IMR-90 (cell line): ENCODE results near the gene SNRPA1. TPM values are rescaled to one million over a fixed set of nuclear protein-coding genes. Genes with fewer than 3 reads are reported as not detected.
"Not testable (repeated sequence)": the region's sequence is repeated elsewhere in the genome, so short reads cannot be mapped to it uniquely, and the experiment has no call there.

ENCODE experiments used
- ATAC-seq: fragments of 200-7000 bp; cut with Tn5 transposase; 2 replicates; pipeline ENCODE4 v1.9.1; 2020; ENCODE audit warnings: low read depth, mild to moderate bottlenecking, moderate library complexity
- BruUV-seq: library from RNA; stranded (reverse); fragments of 400-500 nt; replicated peaks from 2 replicates; lab custom pipeline; 2021; lab: Mats Ljungman, UMichigan
- CTCF ChIA-PET: fragments of 300-600 bp; formaldehyde crosslinking; extraction: SDS; loops from one replicate; lab custom pipeline; 2021; ENCODE audit warnings: antibody characterized with exemption; lab: Yijun Ruan, JAX
- POLR2A ChIA-PET: fragments of 300-600 bp; sonication (Branson Sonifier 250); formaldehyde crosslinking; loops from one replicate; lab custom pipeline; 2022; ENCODE audit warnings: antibody characterized with exemption; ENCODE audit not compliant: unreplicated experiment; lab: Charles Lee
- DNase-seq: peaks from one replicate; pipeline ENCODE4 v3.0.0; 2013
- H2AFZ ChIP-seq: replicated peaks from 2 replicates; pipeline ENCODE3; 2013; ENCODE audit warnings: low read length, mild to moderate bottlenecking; ENCODE audit not compliant: poor library complexity
- H2AK5ac ChIP-seq: 2 replicates; pipeline ENCODE4 v1.6.1; 2013; ENCODE audit warnings: low read depth, low read length, inconsistent platforms
- H2AK9ac ChIP-seq: replicated peaks from 2 replicates; pipeline ENCODE3; 2013; ENCODE audit warnings: mild to moderate bottlenecking, low read depth, low read length, moderate library complexity; ENCODE audit not compliant: poor library complexity
- H2BK120ac ChIP-seq: 2 replicates; pipeline ENCODE4 v1.6.1; 2013; ENCODE audit warnings: low read depth, low read length, inconsistent platforms
- H2BK15ac ChIP-seq: 3 replicates; pipeline ENCODE4 v1.6.1; 2013; ENCODE audit warnings: low read depth, low read length, inconsistent platforms
- H2BK20ac ChIP-seq: 2 replicates; pipeline ENCODE4 v1.6.1; 2013; ENCODE audit warnings: low read depth, mild to moderate bottlenecking, inconsistent platforms, low read length, moderate library complexity
- H2BK5ac ChIP-seq: 2 replicates; pipeline ENCODE4 v1.6.1; 2013; ENCODE audit warnings: mild to moderate bottlenecking, low read depth, low read length, inconsistent platforms; ENCODE audit not compliant: poor library complexity, severe bottlenecking
- H3K14ac ChIP-seq: replicated peaks from 2 replicates; pipeline ENCODE4 v1.6.1; 2013; ENCODE audit warnings: low read depth, low read length, inconsistent platforms
- H3K18ac ChIP-seq: 2 replicates; pipeline ENCODE4 v1.6.1; 2013; ENCODE audit warnings: low read depth, low read length, control low read depth
- H3K23ac ChIP-seq: 2 replicates; pipeline ENCODE4 v1.6.1; 2013; ENCODE audit warnings: low read depth, low read length, inconsistent platforms
- H3K27ac ChIP-seq: 2 replicates; pipeline ENCODE4 v1.5.1; 2013; ENCODE audit warnings: mild to moderate bottlenecking, control low read depth, low read length; ENCODE audit not compliant: insufficient read depth
- H3K27me3 ChIP-seq: 2 replicates; pipeline ENCODE4 v1.6.1; 2013; ENCODE audit warnings: low read length; ENCODE audit not compliant: control insufficient read depth, insufficient read depth
- H3K36me3 ChIP-seq: 2 replicates; pipeline ENCODE4 v1.6.1; 2013; ENCODE audit warnings: low read length, mixed read lengths; ENCODE audit not compliant: control insufficient read depth, insufficient read depth
- H3K4ac ChIP-seq: 2 replicates; pipeline ENCODE4 v1.6.1; 2013; ENCODE audit warnings: low read depth, low read length, inconsistent platforms
- H3K4me1 ChIP-seq: 2 replicates; pipeline ENCODE4 v1.6.1; 2013; ENCODE audit warnings: low read length, mixed read lengths; ENCODE audit not compliant: control insufficient read depth, insufficient read depth
- H3K4me2 ChIP-seq: 2 replicates; pipeline ENCODE4 v1.6.1; 2013; ENCODE audit warnings: low read depth, mild to moderate bottlenecking, control low read depth, low read length, moderate library complexity
- H3K4me3 ChIP-seq: 2 replicates; pipeline ENCODE4 v1.5.1; 2013; ENCODE audit warnings: low read depth, mild to moderate bottlenecking, control low read depth, low read length, moderate library complexity; ENCODE audit not compliant: insufficient read depth
- H3K56ac ChIP-seq: 2 replicates; pipeline ENCODE4 v1.6.1; 2013; ENCODE audit warnings: low read length, inconsistent platforms; ENCODE audit not compliant: insufficient read depth; ENCODE audit errors: extremely low read depth
- H3K79me1 ChIP-seq, 2 experiments: 2 replicates each; pipeline ENCODE4 v1.6.1; 2013; ENCODE audit warnings: low read length in 2 of 2, inconsistent platforms in 1 of 2, low read depth in 1 of 2
- H3K9ac ChIP-seq: 2 replicates; pipeline ENCODE4 v1.6.1; 2013; ENCODE audit warnings: low read depth, low read length, control low read depth
- H3K9me1 ChIP-seq: 2 replicates; pipeline ENCODE4 v1.6.1; 2013; ENCODE audit warnings: low read length, inconsistent platforms; ENCODE audit not compliant: insufficient read depth
- H3K9me3 ChIP-seq: 2 replicates; pipeline ENCODE4 v1.6.1; 2013; ENCODE audit warnings: low read length; ENCODE audit not compliant: control insufficient read depth, insufficient read depth
- H4K20me1 ChIP-seq: 2 replicates; pipeline ENCODE4 v1.6.1; 2013; ENCODE audit warnings: low read length, inconsistent platforms; ENCODE audit not compliant: insufficient read depth
- H4K5ac ChIP-seq: 2 replicates; pipeline ENCODE4 v1.6.1; 2013; ENCODE audit warnings: mild to moderate bottlenecking, low read depth, low read length, control low read depth
- H4K8ac ChIP-seq, 2 experiments: 2 replicates each; pipeline ENCODE4 v1.6.1; 2013; ENCODE audit warnings: low read depth in 2 of 2, low read length in 2 of 2, control low read depth in 1 of 2, inconsistent platforms in 1 of 2
- H4K91ac ChIP-seq: 2 replicates; pipeline ENCODE4 v1.6.1; 2013; ENCODE audit warnings: low read depth, low read length, inconsistent platforms; ENCODE audit not compliant: insufficient read depth
- WGBS, 2 experiments: methylation state at CpG; one replicate each; pipeline versions ENCODE4 v1.1.5 to v1.1.7; 2013; ENCODE audit warnings: missing lambda C conversion rate in 2 of 2; ENCODE audit not compliant: insufficient read length in 1 of 2; ENCODE audit errors: extremely low coverage in 2 of 2; 5-methylcytosine and 5-hydroxymethylcytosine counted together
- dilution Hi-C: fragments of 300-500 bp; cut with HindIII; formaldehyde crosslinking; loops from one replicate; pipeline ENCODE4 v1.14.3; 2018; ENCODE audit warnings: low sequenced_read_pairs; ENCODE audit not compliant: unreplicated experiment
- in situ Hi-C: fragments of 300-500 bp; cut with MboI; formaldehyde crosslinking; loops from 3 replicates; pipeline ENCODE4 v1.14.3; 2019; ENCODE audit warnings: low sequenced_read_pairs, inconsistent platforms, mixed read lengths
- intact Hi-C: fragments of 100-400 bp; cut with micrococcal nuclease; formaldehyde crosslinking; loops from 2 replicates; pipeline ENCODE4 v1.10.0; 2022
- polyA plus RNA-seq, 3 experiments: library from polyadenylated mRNA; depleted of rRNA; stranded (reverse); fragments of >200 nt; gene quantifications; 2 replicates each; pipeline ENCODE4 v1.2.3, GENCODE V29; 2012; ENCODE audit warnings: low replicate concordance in 1 of 3
- total RNA-seq: library from RNA; depleted of rRNA; stranded (reverse); fragments of >200 nt; gene quantifications from 2 replicates; pipeline ENCODE4 v1.2.3, GENCODE V29; 2012

Gene SNRPA1
- total and polyA plus RNA-seq, 2 of the 4 experiments (the other 2 are of a cell fraction) = 37.1 to 79.9 TPM

DNA sequence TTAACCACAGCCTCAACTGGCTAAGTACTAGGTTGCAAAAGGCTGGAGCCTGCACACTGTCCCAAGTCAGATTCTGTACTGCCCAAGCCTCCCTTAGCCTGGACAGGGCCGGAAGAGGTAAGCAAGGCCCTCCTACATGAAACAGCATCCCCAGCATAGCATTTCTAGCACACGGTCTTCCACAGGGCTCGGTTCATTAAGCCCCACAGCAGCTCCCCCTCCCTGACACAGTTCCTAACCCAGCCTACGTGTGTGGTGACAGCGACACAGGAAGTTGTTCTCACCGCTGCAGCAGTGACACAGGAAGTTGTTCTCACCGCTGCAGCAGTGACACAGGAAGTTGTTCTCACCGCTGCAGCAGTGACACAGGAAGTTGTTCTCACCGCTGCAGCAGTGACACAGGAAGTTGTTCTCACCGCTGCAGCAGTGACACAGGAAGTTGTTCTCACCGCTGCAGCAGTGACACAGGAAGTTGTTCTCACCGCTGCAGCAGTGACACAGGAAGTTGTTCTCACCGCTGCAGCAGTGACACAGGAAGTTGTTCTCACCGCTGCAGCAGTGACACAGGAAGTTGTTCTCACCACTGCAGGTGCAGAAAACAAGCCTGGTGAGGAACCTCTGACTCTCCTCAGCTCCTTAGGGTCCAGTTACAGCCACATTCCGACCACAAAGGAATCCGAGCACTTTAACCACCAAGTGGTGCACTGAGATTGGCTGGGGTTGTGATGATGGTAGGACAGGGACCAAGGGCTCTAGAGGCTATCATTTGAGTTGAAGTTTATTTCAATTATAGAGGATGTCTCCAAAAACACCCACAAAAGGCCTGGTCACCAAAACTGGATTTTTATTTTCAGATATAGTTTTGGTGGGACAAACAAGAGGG lies 39.1 kb upstream of the SNRPA1 start:
- ATAC-seq, H2BK120ac ChIP-seq, H3K27ac ChIP-seq, H3K36me3 ChIP-seq, H2AK9ac ChIP-seq, H3K9me1 ChIP-seq, H2BK20ac ChIP-seq, intact Hi-C loops, H3K9me3 ChIP-seq, H2AK5ac ChIP-seq, dilution Hi-C loops, H2BK5ac ChIP-seq, H3K9ac ChIP-seq, H3K4ac ChIP-seq, H2BK15ac ChIP-seq, DNase-seq, CTCF ChIA-PET, H3K18ac ChIP-seq, in situ Hi-C loops, H3K4me1 ChIP-seq, POLR2A ChIA-PET, H3K56ac ChIP-seq, H4K5ac ChIP-seq, H3K79me1 ChIP-seq, H3K4me2 ChIP-seq, H4K8ac ChIP-seq, H3K4me3 ChIP-seq, H3K14ac ChIP-seq, BruUV-seq, H3K23ac ChIP-seq, H4K91ac ChIP-seq, H4K20me1 ChIP-seq: not testable (repeated sequence)
- 75% methylated on average over 3 of the region's 16 CpGs; no CpG with 5 or more reads in 1 of the 2 experiments for WGBS, 2 experiments
- Histone ChIP-seq H2AFZ (peak overlapping the region; percentile 65), H3K27me3 (peaks cover 12% of the 10 kb centered on the region)
